ENCODE results near the gene ELK4.

Gene ELK4

GRCh38 chr1:205579711-205580110 lies 52.1 kb downstream of the ELK4 start:
- DNase-seq (ENCODE audit: low read depth): no peak
- TF ChIP-seq, protein P1, sequence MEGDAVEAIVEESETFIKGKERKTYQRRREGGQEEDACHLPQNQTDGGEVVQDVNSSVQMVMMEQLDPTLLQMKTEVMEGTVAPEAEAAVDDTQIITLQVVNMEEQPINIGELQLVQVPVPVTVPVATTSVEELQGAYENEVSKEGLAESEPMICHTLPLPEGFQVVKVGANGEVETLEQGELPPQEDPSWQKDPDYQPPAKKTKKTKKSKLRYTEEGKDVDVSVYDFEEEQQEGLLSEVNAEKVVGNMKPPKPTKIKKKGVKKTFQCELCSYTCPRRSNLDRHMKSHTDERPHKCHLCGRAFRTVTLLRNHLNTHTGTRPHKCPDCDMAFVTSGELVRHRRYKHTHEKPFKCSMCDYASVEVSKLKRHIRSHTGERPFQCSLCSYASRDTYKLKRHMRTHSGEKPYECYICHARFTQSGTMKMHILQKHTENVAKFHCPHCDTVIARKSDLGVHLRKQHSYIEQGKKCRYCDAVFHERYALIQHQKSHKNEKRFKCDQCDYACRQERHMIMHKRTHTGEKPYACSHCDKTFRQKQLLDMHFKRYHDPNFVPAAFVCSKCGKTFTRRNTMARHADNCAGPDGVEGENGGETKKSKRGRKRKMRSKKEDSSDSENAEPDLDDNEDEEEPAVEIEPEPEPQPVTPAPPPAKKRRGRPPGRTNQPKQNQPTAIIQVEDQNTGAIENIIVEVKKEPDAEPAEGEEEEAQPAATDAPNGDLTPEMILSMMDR (IDR thresholded peaks at IDR 0.05; ENCODE audit: insufficient read depth, low read depth, low read length, missing control alignments): no peak

GRCh38 chr1:205578780-205579571 lies 52.8 kb downstream of the ELK4 start:
- TF ChIP-seq, protein P1 (IDR thresholded peaks at IDR 0.05; ENCODE audit: insufficient read depth, low read depth, low read length, missing control alignments): no peak
- H3K4me3 ChIP-seq (ENCODE audit: low read depth, low read length): no peak overlapping the region
- no peak for DNase-seq (ENCODE audit: low read depth)

More at GRCh38 chr1:205579711-205580110, 52.1 kb downstream of the ELK4 start:
- H3K4me3 ChIP-seq (ENCODE audit: low read depth, low read length): no peak overlapping the region

GRCh38 chr1:205577874-205578658 lies 53.7 kb downstream of the ELK4 start:
- no peak for DNase-seq (ENCODE audit: low read depth)
- no peak overlapping the region for H3K4me3 ChIP-seq (ENCODE audit: low read depth, low read length)
- TF ChIP-seq, protein P1 (IDR thresholded peaks at IDR 0.05; ENCODE audit: insufficient read depth, low read depth, low read length, missing control alignments): no peak

- no peak for DNase-seq (ENCODE audit: low read depth)
- TF ChIP-seq, protein P1 (IDR thresholded peaks at IDR 0.05; ENCODE audit: insufficient read depth, low read depth, low read length, missing control alignments): no peak
- no peak overlapping the region for H3K4me3 ChIP-seq (ENCODE audit: low read depth, low read length)
Observed at GRCh38 chr1:205576805-205577761, 54.7 kb downstream of the ELK4 start.

DNA sequence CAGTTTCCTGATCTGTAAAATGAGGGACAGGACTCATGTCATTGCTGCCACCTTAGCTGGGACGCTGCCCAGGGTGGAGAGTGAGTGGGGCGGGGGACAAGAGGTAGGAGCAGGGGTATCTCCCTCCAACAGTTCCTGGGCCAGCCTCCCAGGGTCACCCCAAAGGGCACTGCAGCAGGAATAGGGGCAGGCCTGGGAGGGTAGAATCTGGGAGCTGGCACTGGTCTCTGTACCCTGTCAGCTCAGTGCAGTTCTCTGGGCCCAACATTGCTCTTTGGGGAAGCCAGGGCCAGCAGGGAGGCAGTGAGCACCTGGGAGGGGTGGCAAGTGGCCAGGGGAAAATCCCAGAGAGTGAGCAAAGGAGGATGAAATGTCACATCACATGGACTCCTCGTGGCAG lies 55.8 kb downstream of the ELK4 start:
- no peak for DNase-seq (ENCODE audit: low read depth)
- TF ChIP-seq, protein P1 (IDR thresholded peaks at IDR 0.05; ENCODE audit: insufficient read depth, low read depth, low read length, missing control alignments): no peak
- no peak overlapping the region for H3K4me3 ChIP-seq (ENCODE audit: low read depth, low read length)

- TF ChIP-seq, protein P1 (IDR thresholded peaks at IDR 0.05; ENCODE audit: insufficient read depth, low read depth, low read length, missing control alignments): no peak
- DNase-seq (ENCODE audit: low read depth): no peak
- H3K4me3 ChIP-seq (ENCODE audit: low read depth, low read length): no peak overlapping the region
Observed at GRCh38 chr1:205575294-205575885, 56.4 kb downstream of the ELK4 start.

Data from GM12865 (cell line).